ENCODE results near the gene DAND5. TPM values are rescaled to one million over a fixed set of nuclear protein-coding genes. Genes with fewer than 3 reads are reported as not detected.

Gene DAND5, protein sequence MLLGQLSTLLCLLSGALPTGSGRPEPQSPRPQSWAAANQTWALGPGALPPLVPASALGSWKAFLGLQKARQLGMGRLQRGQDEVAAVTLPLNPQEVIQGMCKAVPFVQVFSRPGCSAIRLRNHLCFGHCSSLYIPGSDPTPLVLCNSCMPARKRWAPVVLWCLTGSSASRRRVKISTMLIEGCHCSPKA
- total RNA-seq, result not detected in 2 replicates
- not detected for polyA plus RNA-seq (2012)

DNA sequence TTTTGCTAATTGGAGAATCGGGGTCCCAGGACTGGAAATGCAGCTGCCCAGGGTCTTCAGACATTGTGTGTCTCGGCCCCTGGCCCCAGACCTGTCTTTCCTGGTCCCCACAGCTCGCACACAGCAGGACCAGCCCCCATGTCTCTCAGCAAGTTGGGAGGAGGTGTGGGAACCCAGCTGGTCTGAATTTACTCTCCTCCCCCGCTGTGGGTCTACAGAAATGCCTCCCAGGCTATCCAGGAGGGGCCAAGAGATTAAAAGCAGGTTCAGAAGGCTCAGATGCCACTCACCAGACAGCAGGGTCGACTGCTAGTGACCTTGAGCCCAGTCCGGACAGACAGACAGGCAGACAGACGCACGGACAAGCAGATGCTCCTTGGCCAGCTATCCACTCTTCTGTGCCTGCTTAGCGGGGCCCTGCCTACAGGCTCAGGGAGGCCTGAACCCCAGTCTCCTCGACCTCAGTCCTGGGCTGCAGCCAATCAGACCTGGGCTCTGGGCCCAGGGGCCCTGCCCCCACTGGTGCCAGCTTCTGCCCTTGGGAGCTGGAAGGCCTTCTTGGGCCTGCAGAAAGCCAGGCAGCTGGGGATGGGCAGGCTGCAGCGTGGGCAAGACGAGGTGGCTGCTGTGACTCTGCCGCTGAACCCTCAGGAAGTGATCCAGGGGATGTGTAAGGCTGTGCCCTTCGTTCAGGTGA lies at the start of gene DAND5:
Gene DAND5 (plus strand): TSS at position 285 of the 697 bp plus-strand sequence. CDS start 85 bp downstream, at position 370.
- DNase-seq (ENCODE audit: low read depth), result no peak

DNA sequence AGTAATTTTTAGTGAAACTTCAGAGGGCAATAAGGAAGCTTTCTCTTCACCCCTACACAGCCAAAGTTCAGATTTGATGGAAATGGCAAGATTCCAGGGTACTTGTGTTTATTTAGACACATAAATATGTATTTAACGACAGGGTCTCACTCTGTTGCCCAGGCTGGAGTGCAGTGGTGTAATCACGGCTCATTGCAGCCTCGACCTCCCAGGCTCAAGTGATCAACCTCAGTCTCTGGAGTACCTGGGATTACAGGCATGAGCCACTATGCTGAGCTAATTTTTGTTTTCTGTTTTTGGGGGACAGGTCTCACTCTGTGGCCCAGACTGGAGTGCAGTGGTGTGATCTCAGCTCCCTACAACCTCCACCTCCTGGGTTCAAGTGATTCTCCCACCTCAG lies 48.3 kb upstream of the DAND5 start:
- DNase-seq (ENCODE audit: low read depth), result no peak

DNA sequence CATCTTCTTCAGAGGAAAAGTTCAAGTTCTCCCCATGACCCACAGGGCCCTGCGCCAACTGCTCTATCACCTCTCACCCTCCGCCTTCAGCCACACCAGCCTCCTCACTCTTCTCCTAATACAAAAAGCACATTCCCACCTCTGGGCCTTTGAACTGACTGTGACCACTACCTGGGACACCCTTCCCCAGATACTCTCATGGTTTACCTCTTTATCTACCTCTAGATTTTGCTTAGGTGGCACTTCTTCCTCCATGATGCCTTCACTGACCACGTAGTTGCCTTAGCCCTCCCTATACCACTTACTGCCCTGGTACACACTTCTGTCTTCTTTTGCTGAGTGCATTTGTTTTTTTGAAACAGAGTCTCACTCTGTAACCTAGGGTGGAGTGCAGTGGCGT lies 46.4 kb upstream of the DAND5 start:
- DNase-seq (ENCODE audit: low read depth), result no peak

DNA sequence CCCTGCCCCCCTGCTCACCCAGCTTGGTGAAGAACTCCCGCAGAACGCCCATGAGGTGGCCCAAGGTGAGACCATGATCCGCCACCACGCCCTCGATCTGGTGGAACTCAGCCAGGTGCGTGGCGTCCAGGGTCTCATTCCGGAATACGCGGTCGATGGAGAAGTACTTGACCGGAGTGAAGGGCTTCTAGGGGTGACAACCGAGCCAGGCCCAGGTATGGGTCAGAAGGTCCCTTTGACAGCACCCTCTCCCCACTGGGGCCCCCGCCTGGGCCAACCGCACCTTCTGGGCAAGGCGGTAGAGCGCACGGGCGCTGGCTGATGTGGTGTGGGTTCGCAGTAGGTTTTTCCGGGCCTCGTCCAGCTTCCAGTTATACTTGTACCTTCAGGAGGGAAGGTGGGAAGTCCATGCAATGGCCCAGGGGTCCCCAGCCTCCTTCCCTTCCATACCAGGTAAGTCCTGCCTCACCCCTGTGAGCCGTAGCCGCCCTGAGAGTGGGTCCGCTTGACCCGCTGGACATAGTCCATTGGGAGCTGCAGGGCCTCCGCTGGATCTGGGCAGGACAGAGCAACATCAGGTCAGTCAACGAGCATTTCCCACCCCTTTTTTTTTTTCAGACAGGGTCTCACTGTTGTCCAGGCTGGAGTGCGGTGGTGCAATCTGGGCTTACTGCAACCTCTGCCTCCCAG lies 44.6 kb upstream of the DAND5 start:
- no peak for DNase-seq (ENCODE audit: low read depth)

DNA sequence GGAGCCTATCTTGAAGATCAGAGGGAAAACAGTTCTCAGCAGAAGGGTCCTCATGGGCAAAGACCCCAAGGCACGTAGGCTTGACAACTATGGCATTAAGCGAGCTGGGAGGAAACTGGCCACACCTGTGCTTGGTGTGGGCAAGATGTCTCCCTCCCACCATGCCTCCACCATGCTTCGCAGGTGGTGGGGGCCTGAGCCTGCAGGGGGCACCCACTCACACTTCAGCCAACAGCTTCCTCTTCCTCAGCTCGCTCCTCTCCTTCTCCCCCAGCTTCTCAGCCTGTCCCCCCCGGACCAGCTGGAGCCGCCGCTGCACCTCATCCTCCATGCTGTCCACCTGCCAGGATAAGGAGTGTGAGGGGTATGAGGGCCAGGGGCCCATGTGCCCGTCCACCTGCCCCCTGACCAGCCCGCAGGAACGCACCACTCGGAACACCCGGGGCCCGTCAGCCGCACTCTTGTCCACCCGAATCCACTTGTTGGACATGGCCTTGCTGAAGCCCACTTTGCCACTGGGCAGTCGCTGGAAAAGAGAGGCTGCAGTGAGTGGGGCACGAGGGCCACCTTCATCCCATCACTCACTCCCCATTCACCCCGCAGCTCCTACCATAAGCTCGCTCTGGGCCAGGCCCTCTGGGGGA lies 39.3 kb upstream of the DAND5 start:
- no peak for DNase-seq (ENCODE audit: low read depth)

DNA sequence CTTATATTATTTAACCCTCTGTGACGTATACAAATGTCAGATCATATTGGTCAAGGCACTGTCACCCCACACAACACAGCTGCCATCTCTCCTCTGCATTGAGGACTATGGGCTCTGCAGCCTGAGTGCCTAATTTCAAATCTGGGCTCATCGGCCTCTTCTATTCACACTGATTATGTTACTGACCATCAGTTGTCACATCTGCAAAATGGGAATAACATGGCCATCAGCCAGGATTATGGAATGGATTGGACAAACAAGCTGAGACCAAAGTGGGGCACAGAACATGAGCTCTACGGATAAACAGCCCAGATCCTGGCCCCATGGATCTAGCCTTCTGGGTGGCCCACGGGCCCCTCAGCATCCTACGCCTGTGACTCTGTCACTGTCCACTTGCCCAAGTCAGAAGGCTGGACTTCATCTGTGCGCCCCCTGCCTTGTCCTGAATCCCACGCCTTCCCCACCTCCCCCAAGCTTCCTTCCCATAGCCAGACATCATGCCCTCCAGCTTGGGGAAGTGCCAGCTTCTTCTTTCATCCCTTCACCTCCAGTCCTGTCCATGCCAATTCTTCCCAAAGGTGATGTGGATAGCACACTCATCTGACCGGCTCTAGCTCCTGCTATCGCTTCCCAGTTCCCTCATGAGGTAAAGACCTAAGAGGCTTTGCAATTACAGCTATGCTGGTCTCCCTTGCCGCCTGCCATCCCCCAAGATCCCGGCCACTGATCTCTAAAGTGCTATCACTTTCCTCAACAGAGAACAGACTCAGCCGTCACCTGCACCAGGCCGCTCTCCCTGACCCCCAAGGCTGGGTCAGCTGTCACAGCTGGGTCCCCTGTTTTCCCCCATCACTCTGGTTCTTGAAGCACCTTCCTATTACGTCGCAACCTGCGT lies 36.7 kb upstream of the DAND5 start:
- no peak for DNase-seq (ENCODE audit: low read depth)

- peak; percentile 92 for DNase-seq (ENCODE audit: low read depth)
These were observed 35.9 kb upstream of the DAND5 start, which contains the start of gene FARSA for GRCh38 chr19:12933287-12934072. TSS of gene FARSA (minus strand) at chr19:12933711. CDS start at chr19:12933696, 15 bp downstream.

DNA sequence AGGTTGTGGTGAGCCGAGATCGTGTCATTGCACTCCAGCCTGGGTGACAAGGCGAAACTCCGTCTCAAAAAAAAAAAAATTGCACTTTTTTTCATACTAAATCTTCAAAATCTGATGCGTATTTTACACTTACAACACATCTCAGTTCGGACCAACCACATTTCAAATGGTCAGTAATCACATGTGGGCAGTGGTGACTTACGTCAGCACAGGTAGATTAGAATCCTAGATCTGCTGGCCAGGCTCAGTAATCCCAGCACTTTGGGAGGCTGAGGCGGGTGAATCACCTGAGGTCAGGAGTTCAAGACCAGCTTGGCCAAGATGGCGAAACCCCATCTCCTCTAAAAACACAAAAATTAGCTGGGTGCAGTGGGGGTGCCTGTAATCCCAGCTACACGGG lies 34.3 kb upstream of the DAND5 start:
- no peak for DNase-seq (ENCODE audit: low read depth)

GRCh38 chr19:12936582-12936981 lies 32.8 kb upstream of the DAND5 start:
- no peak for DNase-seq (ENCODE audit: low read depth)

DNA sequence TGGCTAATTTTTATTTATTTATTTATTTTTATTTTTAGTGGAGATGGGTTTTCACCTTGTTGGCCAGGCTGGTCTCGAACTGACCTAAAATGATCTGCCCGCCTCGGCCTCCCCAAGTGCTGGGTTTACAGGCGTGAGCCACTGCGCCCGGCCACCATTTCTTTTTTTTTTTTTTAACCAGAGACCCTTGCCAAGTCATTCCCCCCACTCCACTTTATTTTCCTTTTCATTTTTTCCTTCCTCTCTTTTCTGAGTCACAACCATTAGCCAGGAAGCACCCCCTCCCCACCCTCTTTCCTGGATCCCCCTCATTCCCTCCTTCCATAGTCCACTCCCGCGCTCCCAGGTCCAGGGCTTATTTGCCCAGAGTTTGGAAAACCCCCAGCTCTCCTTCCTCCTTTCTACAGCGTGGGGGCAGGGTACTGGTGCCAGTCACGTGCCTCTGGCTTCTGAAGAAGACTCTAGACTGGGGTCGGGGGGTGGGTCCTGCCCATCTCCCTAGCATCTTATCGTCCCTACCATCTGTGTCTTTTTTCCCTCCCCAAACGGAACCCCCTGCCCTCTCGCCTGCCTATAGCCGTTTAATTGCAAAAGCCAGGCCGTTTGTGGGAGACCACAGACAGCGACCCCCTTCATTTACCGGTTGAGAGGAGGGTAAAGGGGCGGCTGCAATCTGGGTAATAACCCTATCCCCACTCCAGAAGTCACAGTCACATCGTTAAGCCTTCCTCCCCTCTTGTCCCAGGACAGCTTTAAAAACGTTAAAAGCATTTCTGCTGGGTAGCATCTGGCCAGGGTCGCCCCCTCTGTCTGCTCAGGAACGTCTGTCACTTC lies 32.1 kb upstream of the DAND5 start:
- no peak for DNase-seq (ENCODE audit: low read depth)

GRCh38 chr19:12937927-12938778 lies 31.2 kb upstream of the DAND5 start, which contains the start of gene CALR:
TSS of gene CALR (plus strand) at chr19:12938609. CDS start at chr19:12938680, 71 bp downstream.
- peak; percentile 99 for DNase-seq (ENCODE audit: low read depth)

GRCh38 chr19:12938779-12939601 lies 30.4 kb upstream of the DAND5 start:
- DNase-seq (ENCODE audit: low read depth), result peak; percentile 53

- no peak for DNase-seq (ENCODE audit: low read depth)
These were observed 29.4 kb upstream of the DAND5 start for GRCh38 chr19:12939975-12940423.

- DNase-seq (ENCODE audit: low read depth), result no peak
These were observed 28.5 kb upstream of the DAND5 start for GRCh38 chr19:12940897-12941296.

DNA sequence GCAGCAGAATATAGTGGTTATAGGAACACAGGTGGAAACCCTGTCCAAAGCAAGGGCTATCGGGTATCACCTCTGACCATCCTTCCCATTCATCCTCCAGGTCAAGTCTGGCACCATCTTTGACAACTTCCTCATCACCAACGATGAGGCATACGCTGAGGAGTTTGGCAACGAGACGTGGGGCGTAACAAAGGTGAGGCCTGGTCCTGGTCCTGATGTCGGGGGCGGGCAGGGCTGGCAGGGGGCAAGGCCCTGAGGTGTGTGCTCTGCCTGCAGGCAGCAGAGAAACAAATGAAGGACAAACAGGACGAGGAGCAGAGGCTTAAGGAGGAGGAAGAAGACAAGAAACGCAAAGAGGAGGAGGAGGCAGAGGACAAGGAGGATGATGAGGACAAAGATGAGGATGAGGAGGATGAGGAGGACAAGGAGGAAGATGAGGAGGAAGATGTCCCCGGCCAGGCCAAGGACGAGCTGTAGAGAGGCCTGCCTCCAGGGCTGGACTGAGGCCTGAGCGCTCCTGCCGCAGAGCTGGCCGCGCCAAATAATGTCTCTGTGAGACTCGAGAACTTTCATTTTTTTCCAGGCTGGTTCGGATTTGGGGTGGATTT lies 25.8 kb upstream of the DAND5 start:
- no peak for DNase-seq (ENCODE audit: low read depth)

DNA sequence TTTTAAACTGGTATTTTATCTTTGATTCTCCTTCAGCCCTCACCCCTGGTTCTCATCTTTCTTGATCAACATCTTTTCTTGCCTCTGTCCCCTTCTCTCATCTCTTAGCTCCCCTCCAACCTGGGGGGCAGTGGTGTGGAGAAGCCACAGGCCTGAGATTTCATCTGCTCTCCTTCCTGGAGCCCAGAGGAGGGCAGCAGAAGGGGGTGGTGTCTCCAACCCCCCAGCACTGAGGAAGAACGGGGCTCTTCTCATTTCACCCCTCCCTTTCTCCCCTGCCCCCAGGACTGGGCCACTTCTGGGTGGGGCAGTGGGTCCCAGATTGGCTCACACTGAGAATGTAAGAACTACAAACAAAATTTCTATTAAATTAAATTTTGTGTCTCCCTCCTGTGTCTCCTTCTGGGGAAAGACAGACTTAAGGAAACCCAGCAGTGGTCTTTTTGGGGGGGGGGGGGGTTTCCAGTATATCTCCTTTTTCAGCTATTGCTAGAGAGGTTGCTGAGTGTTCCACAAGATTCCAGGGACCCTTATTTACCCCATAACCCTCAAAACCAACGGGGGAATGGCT lies 25.2 kb upstream of the DAND5 start:
- no peak for DNase-seq (ENCODE audit: low read depth)
